NOMO-1 treated with dmso at 0.1 percent for 144 hours (cell line): Measurements from ENCODE around the gene ANO10.

Source experiments
- DNase-seq: peaks from one replicate; lab custom pipeline; 2025; ENCODE audit not compliant: unreplicated experiment; lab: John Stamatoyannopoulos, UW

Gene ANO10

DNA sequence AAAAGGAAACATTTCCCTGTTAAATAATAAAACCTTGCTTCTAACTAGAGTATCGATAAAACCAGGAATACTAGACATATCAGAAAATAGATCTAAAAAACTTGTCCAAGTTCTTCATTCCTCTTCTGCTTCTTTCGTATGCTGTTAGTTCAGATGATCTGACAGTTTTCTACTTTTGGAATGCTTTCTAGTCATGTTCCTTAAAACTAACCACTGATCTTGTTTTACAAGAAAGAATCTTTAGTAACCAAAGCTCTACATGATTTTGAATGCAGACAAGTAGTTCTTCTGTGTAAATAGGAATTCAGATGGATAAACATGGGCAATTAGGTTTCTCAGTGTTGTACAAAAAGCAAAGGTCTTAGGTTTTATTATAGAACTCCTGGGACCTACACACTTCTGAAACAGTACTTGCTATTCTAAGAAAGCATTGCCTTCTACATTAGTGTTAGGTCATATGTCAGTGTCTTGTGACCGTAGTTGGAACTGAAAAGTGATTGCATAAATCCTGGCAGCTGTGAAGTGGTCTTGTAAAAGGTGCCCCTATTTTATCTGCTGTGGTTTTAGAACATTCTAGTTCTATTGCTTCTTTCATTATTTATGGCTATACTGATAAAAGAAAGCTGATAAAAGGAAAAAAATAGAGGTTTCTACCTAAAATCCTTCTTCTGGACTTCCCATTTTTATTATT is 294.8 kb downstream of the ANO10 start:
- no peak for DNase-seq

- no peak for DNase-seq
Measured at GRCh38 chr3:43323541-43323940, 298.3 kb downstream of the ANO10 start.

DNA sequence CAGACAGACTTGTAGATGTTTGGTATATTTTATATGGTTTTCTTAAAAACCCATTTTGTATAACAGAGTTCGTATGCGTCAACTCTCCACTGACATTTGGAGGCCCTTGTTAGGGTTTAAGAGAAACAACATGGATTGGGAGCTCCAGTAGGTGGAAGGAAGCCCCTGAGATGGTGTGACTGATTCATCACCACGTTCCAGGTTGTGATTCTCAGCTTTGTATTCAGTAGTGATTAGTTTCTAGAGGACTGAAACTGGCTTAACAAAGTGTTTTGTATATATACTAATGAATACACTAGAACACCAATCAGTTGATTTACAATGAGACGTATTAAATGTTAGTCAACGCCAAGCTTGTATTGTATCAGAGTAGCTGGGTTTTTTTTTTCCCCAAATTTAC is 301.5 kb downstream of the ANO10 start:
- DNase-seq, result no peak

DNA sequence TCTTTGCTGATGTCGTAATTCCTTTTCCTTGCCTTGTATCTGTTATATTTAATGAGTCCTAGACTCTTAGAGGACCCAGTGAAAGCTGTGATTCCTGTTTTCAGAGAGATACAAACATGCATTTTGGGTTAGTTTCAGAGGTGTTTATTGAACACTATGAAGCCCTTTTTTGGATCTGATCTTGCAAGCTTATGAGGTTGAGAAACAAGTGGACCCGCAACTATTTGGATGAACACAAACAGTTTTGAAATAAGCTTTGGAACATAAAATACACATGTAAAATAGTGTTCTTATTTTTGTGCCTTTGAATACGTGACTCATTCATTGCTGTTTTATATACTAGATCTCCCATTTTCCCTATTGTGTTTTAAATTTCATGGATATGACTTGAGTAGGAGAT is 302.0 kb downstream of the ANO10 start:
- DNase-seq, result no peak

- DNase-seq, result no peak
Measured at GRCh38 chr3:43319376-43319775, 302.4 kb downstream of the ANO10 start.

DNA sequence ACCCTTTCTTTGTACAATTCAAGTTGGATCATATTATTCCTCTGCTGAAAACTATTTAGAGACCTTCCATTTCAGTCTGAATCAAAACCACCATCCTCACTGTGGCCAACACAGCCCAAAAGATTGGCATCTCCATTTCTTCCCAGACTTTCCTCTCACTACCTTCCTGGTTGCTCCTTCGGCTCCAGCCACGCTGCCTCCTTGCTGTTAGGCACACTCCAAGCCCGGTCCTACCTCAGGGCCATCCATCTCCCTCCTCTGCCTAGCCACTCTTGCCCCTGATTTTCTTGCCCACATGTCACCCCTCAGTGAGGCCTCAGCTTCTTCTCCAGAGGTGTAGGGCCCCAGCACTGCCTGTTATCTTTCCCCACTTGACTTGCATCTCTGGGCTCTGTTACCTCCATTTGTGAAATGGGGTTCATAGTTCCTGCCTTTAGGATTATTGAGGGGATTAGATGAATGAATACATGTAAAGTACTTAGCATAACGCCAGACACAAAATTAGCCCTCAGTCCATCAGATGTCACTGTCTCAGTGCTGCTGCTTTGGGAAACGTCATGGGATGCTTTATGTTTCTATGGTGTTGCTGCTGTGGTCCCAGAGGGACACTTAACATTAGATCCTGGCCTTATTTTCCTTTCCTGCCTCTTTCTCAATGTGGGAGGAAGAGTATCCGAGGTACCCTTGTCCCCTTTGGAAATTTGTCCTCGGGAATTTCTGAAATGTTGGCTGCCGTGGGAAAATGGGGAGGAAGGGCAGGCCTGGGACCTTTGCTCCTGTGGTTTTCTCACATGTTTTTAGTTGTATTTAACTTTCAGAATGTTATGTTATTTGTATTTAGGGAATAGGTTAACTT is 304.1 kb downstream of the ANO10 start:
- DNase-seq, result no peak

GRCh38 chr3:43316783-43317460 is 304.9 kb downstream of the ANO10 start:
- no peak for DNase-seq
